ENCODE measurements around the gene LHX4. TPM values are rescaled to one million over a fixed set of nuclear protein-coding genes. Genes with fewer than 3 reads are reported as not detected.

The LHX4 gene
- total and polyA plus RNA-seq, 2 experiments from 2014 or later: 0.30 TPM; not detected in 1

- no peaks in the 10 kb centered on the region for H4K20me1 ChIP-seq (ENCODE audit: insufficient read depth)
- no peak for DNase-seq
- TF ChIP-seq EZH2phosphoT487 (IDR thresholded peaks at IDR 0.05; ENCODE audit: insufficient read depth, low read depth) (no peak), EZH2 (IDR thresholded peaks at IDR 0.05; ENCODE audit: insufficient read depth, poor library complexity, severe bottlenecking) (no peak)
- H3K9me2 ChIP-seq (ENCODE audit: insufficient read depth): no peaks in the 10 kb centered on the region
- H3K4me2 ChIP-seq (ENCODE audit: unreplicated experiment): no peak overlapping the region
- no peak overlapping the region for H3K4me3 ChIP-seq
- H3K9me3 ChIP-seq (ENCODE audit: low read depth): no peaks in the 10 kb centered on the region
- H3K27ac ChIP-seq: no peak overlapping the region
- no peak overlapping the region for H2AFZ ChIP-seq
- H3K9ac ChIP-seq: no peak overlapping the region
- H3K36me3 ChIP-seq (ENCODE audit: low read depth): peaks cover 11% of the 10 kb centered on the region; the same call in 1 of the 2 replicates
- no peaks in the 10 kb centered on the region for H3K4me1 ChIP-seq (ENCODE audit: insufficient read depth)
- no peaks in the 10 kb centered on the region for H3F3A ChIP-seq (ENCODE audit: insufficient read depth)
- 90 to 93% methylated on average over 10 of the region's 10 CpGs for WGBS, 2 experiments (ENCODE audit: low coverage in 1 of 2, low lambda C conversion rate in 2 of 2, missing lambda C conversion rate in 2 of 2)
- H3K27me3 ChIP-seq (replicated peaks; ENCODE audit: insufficient read depth): no peaks in the 10 kb centered on the region
- in situ Hi-C loops (cut with MboI): loop anchor here (10.0 kb wide), 2 partner anchors 241 to 291 kb away; no protein-coding TSS in a partner anchor
- no peaks in the 10 kb centered on the region for H3K79me2 ChIP-seq (ENCODE audit: insufficient read depth)
Observed at GRCh38 chr1:180183426-180183825, 46.6 kb upstream of the LHX4 start.

GRCh38 chr1:180184041-180184440 is 46.0 kb upstream of the LHX4 start:
- no peak overlapping the region for H3K4me2 ChIP-seq (ENCODE audit: unreplicated experiment)
- no peaks in the 10 kb centered on the region for H4K20me1 ChIP-seq (ENCODE audit: insufficient read depth)
- H3K4me3 ChIP-seq: no peak overlapping the region
- H3K9me2 ChIP-seq (ENCODE audit: insufficient read depth): no peaks in the 10 kb centered on the region
- no peak overlapping the region for H3K9ac ChIP-seq
- no peaks in the 10 kb centered on the region for H3K4me1 ChIP-seq (ENCODE audit: insufficient read depth)
- H2AFZ ChIP-seq: no peak overlapping the region
- no peak overlapping the region for H3K27ac ChIP-seq
- in situ Hi-C loops (cut with MboI): loop anchor here (10.0 kb wide), 2 partner anchors 241 to 291 kb away; no protein-coding TSS in a partner anchor
- no peaks in the 10 kb centered on the region for H3K9me3 ChIP-seq (ENCODE audit: low read depth)
- H3K36me3 ChIP-seq (ENCODE audit: low read depth): peaks cover 13% of the 10 kb centered on the region; the same call in 1 of the 2 replicates
- WGBS, 2 experiments (ENCODE audit: low coverage in 1 of 2, low lambda C conversion rate in 2 of 2, missing lambda C conversion rate in 2 of 2): 94 to 97% methylated on average over 9 of the region's 9 CpGs
- TF ChIP-seq EZH2phosphoT487 (IDR thresholded peaks at IDR 0.05; ENCODE audit: insufficient read depth, low read depth) (no peak), EZH2 (IDR thresholded peaks at IDR 0.05; ENCODE audit: insufficient read depth, poor library complexity, severe bottlenecking) (no peak)
- DNase-seq: no peak
- no peaks in the 10 kb centered on the region for H3K79me2 ChIP-seq (ENCODE audit: insufficient read depth)
- no peaks in the 10 kb centered on the region for H3F3A ChIP-seq (ENCODE audit: insufficient read depth)
- H3K27me3 ChIP-seq (replicated peaks; ENCODE audit: insufficient read depth): no peaks in the 10 kb centered on the region

- no peak overlapping the region for H3K9ac ChIP-seq
- no peaks in the 10 kb centered on the region for H4K20me1 ChIP-seq (ENCODE audit: insufficient read depth)
- no peaks in the 10 kb centered on the region for H3K9me3 ChIP-seq (ENCODE audit: low read depth)
- no peak for DNase-seq
- no peak overlapping the region for H3K4me3 ChIP-seq
- no peak overlapping the region for H2AFZ ChIP-seq
- no peak overlapping the region for H3K27ac ChIP-seq
- H3K4me2 ChIP-seq (ENCODE audit: unreplicated experiment): no peak overlapping the region
- H3F3A ChIP-seq (ENCODE audit: insufficient read depth): no peaks in the 10 kb centered on the region
- H3K36me3 ChIP-seq (ENCODE audit: low read depth): peaks cover 15% of the 10 kb centered on the region
- no peaks in the 10 kb centered on the region for H3K79me2 ChIP-seq (ENCODE audit: insufficient read depth)
- in situ Hi-C loops (cut with MboI): loop anchor here (10.0 kb wide), 2 partner anchors 240 to 290 kb away; no protein-coding TSS in a partner anchor
- H3K27me3 ChIP-seq (replicated peaks; ENCODE audit: insufficient read depth): no peaks in the 10 kb centered on the region
- WGBS, 2 experiments (ENCODE audit: low coverage in 1 of 2, low lambda C conversion rate in 2 of 2, missing lambda C conversion rate in 2 of 2): 91 to 95% methylated on average over 5 of the region's 5 CpGs
- H3K4me1 ChIP-seq (ENCODE audit: insufficient read depth): no peaks in the 10 kb centered on the region
- no peaks in the 10 kb centered on the region for H3K9me2 ChIP-seq (ENCODE audit: insufficient read depth)
- TF ChIP-seq EZH2phosphoT487 (IDR thresholded peaks at IDR 0.05; ENCODE audit: insufficient read depth, low read depth) (no peak), EZH2 (IDR thresholded peaks at IDR 0.05; ENCODE audit: insufficient read depth, poor library complexity, severe bottlenecking) (no peak)
Observed at GRCh38 chr1:180185281-180185680, 44.8 kb upstream of the LHX4 start.

GRCh38 chr1:180185971-180186645 is 44.0 kb upstream of the LHX4 start:
- H3K27me3 ChIP-seq (replicated peaks; ENCODE audit: insufficient read depth): no peaks in the 10 kb centered on the region
- DNase-seq: no peak
- H3K27ac ChIP-seq: no peak overlapping the region
- no peak overlapping the region for H2AFZ ChIP-seq
- H3K36me3 ChIP-seq (ENCODE audit: low read depth): peaks cover 20% of the 10 kb centered on the region
- no peaks in the 10 kb centered on the region for H3K4me1 ChIP-seq (ENCODE audit: insufficient read depth)
- H3F3A ChIP-seq (ENCODE audit: insufficient read depth): no peaks in the 10 kb centered on the region
- no peak overlapping the region for H3K4me3 ChIP-seq
- H3K79me2 ChIP-seq (ENCODE audit: insufficient read depth): no peaks in the 10 kb centered on the region
- H3K4me2 ChIP-seq (ENCODE audit: unreplicated experiment): no peak overlapping the region
- no peaks in the 10 kb centered on the region for H4K20me1 ChIP-seq (ENCODE audit: insufficient read depth)
- no peak for TF ChIP-seq EZH2phosphoT487 (IDR thresholded peaks at IDR 0.05; ENCODE audit: insufficient read depth, low read depth)
- TF ChIP-seq EZH2 (IDR thresholded peaks at IDR 0.05; ENCODE audit: insufficient read depth, poor library complexity, severe bottlenecking): no peak
- in situ Hi-C loops (cut with MboI): loop anchor here (10.0 kb wide), 2 partner anchors 239 to 289 kb away; no protein-coding TSS in a partner anchor
- 91 to 94% methylated on average over 8 to 9 of the region's 9 CpGs for WGBS, 2 experiments (ENCODE audit: low coverage in 1 of 2, low lambda C conversion rate in 2 of 2, missing lambda C conversion rate in 2 of 2)
- no peaks in the 10 kb centered on the region for H3K9me3 ChIP-seq (ENCODE audit: low read depth)
- H3K9ac ChIP-seq: no peak overlapping the region
- H3K9me2 ChIP-seq (ENCODE audit: insufficient read depth): no peaks in the 10 kb centered on the region
